GF-D8 (cell line): ENCODE results near the gene MIB2.

Source experiments
- DNase-seq: peaks from one replicate; lab custom pipeline; 2025; lab: John Stamatoyannopoulos, UW

The MIB2 gene

GRCh38 chr1:1598051-1598719 lies 17.1 kb upstream of the MIB2 start:
- no peak for DNase-seq

DNA sequence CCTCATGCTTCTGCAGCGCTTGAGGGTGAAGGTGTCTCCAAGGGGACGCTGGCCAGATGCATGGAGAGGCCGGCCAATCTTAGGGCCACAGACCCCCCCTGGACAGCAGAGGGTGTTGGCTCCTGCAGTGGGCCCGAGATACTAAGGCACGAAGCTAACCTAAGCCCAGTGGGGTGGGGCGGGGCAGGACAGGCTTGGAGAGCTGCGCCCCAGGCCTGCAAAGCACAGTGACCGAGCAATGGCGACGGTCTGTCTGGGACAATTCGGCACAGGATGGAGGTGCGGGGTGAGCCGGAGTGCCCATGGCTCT lies 16.6 kb upstream of the MIB2 start:
- DNase-seq: no peak

DNA sequence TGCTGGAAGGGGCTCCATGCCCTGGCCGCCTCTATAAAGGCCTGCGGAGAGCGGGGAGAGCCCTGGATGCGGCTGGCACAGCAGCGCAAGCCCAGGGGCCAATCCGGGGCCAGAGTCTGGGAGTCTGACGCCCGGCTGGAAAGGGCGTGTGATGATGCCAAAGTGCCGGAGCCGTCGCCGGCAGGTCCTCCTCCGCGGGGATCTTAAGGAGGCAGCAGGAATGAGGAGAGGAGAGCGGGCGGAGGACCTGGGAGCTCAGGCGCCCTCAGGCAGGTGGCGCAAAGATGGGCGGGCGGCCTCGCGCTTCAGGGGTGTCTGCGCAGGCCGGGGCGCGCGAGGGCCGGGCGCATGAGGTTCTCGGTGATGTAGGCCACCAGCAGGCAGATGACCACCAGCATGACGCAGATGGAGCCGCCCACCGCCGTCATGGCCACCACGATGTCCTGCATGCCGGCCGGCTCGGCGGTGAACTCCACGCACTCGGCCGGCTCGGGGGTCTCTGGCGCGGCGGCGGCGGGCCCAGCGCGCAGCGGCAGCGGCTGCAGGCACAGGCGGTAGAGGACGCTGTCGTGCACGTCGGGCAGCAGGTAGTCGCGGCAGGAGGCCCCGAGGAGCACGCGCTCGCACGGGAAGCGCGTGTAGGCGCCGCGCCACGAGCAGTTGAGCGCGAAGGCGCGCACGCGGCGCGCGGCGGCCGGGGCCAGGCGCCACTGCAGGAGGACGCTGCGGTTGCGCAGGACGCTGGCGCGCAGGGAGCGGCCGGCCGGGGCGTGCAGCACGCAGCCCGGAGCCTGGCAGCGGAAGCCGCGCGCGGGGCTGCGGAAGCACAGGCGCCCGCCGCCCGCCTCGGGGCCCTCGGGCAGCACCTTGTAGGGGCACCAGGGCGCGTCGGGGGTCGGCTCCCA lies 16.0 kb upstream of the MIB2 start:
- DNase-seq: no peak

DNA sequence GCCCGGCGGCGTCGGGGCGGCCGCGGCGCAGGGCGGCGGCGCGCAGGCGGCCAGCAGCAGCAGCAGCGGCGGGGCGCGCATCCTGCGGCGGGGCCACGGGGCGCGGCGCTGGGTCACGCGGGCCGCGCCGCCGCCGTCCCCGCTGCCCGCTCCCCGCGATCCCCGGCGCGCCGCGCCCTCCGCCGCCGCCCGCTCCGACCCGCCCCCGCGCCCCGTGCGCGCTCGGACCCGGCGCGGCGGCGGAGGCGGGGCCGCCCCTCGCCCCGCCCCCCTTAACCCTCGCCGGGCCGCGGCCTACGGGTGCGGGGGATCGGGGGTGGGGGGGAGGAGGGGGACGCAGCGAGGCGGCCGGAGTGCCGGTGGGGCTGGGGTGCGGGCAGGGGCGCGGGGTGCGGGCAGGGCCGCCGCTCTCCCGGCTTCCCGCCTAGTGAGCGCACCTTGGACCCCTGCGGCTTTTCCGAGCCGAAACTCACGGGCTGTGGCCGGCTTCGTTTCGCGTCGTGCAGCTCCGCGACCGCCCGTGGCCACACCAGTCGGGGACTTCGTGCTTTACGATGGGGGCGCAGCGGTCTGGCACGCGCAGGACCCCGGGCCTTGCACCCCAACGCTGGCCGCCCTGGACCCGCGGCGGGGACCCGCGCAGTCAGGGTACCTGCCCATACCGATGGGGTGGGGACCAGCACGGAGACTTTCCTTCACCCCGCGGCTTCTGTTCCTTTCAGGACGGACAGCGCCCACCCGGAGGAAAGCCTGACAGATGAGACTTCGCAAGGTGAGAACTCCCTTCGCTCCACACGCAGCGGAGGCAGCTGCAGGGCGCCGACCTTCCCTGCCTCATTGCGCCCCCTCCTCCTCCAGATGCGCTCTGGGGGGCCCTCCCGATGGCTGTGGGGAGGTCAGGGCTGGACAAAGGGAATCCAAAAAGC lies 15.1 kb upstream of the MIB2 start, which contains the start of gene FNDC10:
Gene FNDC10 (minus strand): TSS at position 201 of the 926 bp plus-strand sequence. CDS start 120 bp downstream, at position 81.
- no peak for DNase-seq

DNA sequence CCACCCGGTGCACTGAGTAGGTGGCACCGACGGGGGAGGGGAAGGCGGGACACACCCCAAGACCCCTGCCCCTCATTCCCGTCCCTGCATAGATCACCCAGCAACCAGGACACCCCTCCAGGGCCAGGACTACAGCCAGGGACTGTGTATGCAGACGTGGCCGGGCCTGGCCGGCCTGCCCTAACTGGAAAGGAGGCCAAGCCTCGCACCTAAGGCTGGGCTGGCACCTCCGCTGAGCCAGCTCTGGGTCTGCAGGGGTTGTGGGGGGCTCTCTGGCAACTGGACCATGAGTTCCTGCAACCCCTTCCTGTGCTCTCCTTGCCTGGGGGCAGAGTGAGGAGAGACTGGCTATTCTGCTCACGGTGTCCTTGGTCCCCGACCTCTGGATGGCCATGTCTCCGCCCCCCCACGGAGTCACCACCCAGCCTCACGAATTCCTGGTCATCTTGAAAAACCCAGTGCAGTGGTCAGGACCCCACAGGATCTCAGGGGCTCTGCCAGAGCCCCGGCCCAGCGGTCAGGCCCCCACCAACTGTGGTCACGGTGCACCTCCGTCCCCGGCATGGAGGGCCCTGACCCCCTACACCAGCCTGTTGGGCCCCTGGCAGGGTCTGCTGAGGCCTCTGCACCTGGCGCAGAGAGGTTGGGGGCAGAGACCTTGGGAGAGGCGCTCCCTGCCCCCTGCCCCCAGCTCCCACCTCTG lies 14.3 kb upstream of the MIB2 start:
- DNase-seq: no peak

GRCh38 chr1:1601564-1602303 lies 13.6 kb upstream of the MIB2 start:
- no peak for DNase-seq

GRCh38 chr1:1602304-1602967 lies 12.9 kb upstream of the MIB2 start:
- no peak for DNase-seq

DNA sequence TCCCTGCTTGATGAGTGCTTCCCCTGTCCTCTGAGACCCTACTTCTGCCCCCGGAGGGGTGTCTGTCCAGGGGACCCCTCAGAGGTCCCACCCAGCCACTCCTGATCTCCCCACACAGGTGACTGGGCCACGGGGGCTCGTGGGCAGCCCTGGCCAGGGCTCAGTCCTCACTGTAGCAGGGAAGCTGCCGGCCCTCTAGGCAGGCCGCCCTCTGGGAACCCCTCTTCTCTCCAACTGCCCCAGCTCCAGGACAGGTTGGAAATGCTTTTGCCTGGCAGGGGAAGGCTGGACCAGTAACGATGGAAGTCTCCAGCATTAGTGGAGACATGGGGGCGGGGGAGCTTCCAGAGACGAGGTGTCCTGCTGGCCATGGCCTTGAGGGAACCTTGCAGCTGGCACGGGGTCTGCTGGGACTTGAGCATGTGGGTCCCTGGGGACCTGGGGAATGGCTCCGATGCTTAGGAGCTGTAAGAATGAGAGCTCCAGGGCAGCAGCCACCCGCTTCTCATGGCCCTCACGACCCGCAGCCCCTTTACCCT lies 12.3 kb upstream of the MIB2 start:
- no peak for DNase-seq

DNA sequence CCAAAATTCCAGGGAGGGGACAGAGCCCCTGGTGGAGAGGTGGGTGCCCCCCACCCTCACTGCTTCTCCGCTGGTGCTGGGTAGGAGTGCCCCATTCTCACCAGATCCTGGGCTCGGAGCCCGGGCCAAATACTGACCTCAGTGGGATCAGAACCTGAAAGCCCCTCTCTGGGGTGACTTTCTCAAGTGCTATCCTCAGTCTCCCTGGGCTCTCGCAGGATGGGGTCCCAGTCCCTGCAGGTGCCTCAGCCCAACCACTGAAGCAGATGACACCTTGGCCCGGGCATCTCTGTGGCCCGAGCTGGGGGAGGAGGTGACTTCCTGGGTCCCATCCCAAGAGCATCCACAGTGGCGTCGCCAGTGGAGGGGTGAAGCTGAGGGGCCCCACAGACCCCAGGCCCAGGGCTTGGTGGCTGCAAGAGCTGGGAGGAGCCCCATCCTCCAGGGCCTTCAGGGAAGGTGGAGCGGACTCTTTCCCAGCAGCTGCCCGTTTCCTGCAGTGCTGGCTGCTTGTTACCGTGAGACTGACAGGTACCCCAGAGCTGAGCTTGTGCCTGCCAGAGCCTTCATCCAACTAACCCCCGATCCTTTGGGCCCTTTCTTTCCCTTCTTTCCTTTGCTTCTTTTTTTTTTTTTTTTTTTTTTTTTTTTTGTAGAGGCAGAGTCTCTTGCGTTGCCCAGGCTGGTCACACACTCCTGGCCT lies 11.5 kb upstream of the MIB2 start:
- no peak for DNase-seq

DNA sequence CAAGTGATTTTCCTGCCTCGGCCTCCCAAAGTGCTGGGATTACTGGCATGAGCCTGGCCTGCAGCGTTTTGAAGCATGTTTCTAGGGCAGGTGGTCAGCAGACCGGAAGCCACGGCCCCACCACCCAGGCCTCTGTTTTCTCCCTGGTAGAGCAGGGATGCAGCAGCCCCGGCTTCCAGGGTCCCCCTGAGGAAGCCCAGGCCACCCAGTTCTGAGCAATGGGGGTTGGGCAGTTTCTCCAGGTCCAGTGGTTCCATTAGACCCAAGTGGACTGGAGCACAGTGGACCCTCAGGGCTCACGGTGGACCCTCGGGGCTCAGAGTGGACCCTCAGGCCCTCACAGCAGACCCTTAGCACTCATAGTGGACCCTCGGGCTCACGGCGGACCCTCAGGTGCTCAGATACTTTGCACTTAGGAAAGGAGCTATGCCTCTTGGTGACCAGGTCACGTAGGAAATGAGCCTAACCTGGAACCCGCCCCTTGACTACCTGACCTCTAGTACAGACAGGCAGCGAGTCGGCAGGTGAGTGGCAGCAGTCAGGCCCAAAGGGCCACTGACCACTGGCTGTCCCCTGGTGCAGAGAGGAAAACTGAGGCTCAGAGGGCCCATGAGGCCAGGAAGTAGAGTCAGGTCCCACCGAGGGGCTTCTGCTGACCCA lies 10.8 kb upstream of the MIB2 start:
- DNase-seq: no peak

- no peak for DNase-seq
Measured at GRCh38 chr1:1605034-1605591, 10.2 kb upstream of the MIB2 start.

DNA sequence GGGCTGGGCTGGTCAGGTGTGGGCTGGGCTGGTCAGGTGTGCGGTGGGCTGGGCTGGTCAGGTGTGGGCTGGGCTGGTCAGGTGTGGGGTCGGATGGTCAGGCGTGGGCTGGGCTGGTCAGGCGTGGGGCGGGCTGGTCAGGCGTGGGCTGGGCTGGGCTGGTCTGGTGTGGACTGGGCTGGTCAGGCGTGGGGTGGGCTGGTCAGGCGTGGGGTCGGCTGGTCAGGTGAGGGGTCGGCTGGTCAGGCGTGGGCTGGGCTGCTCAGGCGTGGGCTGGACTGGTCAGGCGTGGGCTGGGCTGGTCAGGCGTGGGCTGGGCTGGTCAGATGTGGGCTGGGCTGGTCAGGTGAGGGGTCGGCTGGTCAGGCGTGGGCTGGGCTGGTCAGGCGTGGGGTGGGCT lies 9.6 kb upstream of the MIB2 start:
- no peak for DNase-seq

- DNase-seq: no peak
Measured at GRCh38 chr1:1606232-1606631, 9.1 kb upstream of the MIB2 start.

DNA sequence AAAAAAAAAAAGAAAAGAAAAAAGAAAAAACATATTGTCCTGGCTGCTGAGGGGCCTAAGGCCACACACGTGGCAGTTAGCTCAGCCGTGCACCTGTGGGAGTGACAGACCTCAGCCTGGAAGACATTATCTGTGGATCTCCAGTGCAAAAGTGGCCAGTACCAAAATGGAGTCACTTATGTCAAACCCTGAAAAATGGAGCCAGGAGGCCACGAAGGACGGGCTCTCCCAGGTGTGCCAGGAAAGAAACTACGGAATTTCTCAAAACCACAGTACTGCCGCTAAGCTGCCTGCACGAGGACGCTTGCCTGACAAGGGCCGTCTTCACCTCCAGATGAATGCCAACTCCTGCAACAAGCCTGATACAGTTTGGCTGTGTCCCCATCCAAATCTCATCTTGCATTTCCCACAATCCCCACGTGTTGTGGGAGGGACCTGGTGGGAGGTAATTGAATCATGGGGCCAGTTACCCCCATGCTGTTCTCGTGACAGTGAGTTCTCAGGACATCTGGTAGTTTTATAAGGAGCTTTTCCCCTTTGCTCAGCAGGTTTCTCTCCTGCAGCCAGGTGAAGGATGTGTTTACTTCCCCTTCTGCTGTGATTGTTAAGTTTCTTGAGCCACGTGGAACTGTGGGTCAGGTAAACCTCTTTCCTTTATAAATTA lies 5.3 kb upstream of the MIB2 start:
- no peak for DNase-seq

- no peak for DNase-seq
Measured at GRCh38 chr1:1610796-1611195, 4.5 kb upstream of the MIB2 start.

GRCh38 chr1:1612104-1612400 lies 3.2 kb upstream of the MIB2 start:
- no peak for DNase-seq

DNA sequence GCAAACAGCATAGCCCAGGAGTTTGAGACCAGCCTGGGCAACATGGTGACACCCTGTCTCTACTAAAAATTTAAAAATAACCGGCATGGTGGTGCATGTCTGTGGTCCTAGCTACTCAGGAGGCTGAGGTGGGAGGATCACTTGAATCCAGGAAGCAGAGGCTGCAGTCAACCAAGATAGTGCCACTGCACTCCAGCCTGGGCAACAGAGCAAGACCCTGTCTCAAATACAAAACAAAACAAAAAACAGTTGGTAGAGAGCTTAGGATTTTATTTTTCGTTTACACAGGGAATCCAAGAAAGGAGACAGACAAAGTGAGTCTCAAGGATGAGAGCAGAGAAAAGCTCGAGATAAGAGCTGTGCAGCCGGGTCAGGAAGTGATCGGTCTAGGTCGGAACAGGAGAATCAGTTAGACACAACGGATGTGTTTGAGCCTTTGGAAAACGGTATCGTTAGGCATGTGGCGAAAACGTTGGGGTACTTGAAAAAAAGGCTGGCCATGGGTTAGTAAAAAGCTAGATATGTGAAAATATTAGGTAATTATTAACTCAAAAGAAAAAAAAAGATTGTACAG lies 1.7 kb upstream of the MIB2 start:
- no peak for DNase-seq
